HL-60 (cell line): ENCODE measurements around the gene FGF10.

Source experiments
- DNase-seq, 2 experiments: peaks; one replicate each; pipeline ENCODE4 v3.0.0-alpha.2; 2010 to 2020; ENCODE audit warnings: low read depth in 1 of 2, low spot score in 1 of 2
- H3K27ac ChIP-seq: fragments of 250-450 bp; sonication (Bioruptor Pico); replicated peaks from 2 replicates; pipeline ENCODE4 v1.5.1; 2020; ENCODE audit warnings: mild to moderate bottlenecking, moderate library complexity
- H3K27me3 ChIP-seq: fragments of 250-450 bp; sonication (Bioruptor Pico); 2 replicates; pipeline ENCODE4 v1.5.1; 2021; ENCODE audit warnings: mild to moderate bottlenecking, moderate library complexity; ENCODE audit not compliant: insufficient read depth, poor library complexity, severe bottlenecking
- H3K4me3 ChIP-seq: replicated peaks from 2 replicates; pipeline ENCODE4 v1.5.1; 2011; ENCODE audit warnings: mild to moderate bottlenecking, control low read depth, low read length; ENCODE audit not compliant: insufficient read depth
- CTCF ChIP-seq: IDR thresholded peaks from one replicate; pipeline ENCODE4 v1.5.1; 2011; ENCODE audit warnings: low read length, control low read depth, inconsistent platforms; ENCODE audit not compliant: insufficient read depth
- GABPA ChIP-seq: IDR thresholded peaks from 2 replicates; pipeline ENCODE4 v1.6.1; 2012; ENCODE audit warnings: low read depth
- POLR2AphosphoS5 ChIP-seq: IDR thresholded peaks from 2 replicates; pipeline ENCODE4 v1.6.1; 2012; ENCODE audit warnings: low read depth
- REST ChIP-seq: IDR thresholded peaks from 2 replicates; pipeline ENCODE4 v1.6.1; 2012; ENCODE audit warnings: low read depth; ENCODE audit not compliant: insufficient replicate concordance
- SPI1 ChIP-seq: IDR thresholded peaks from 2 replicates; pipeline ENCODE4 v1.6.1; 2012; ENCODE audit warnings: low read depth, mild to moderate bottlenecking, borderline replicate concordance

Gene FGF10

GRCh38 chr5:44257653-44258365 lies 131.4 kb downstream of the FGF10 start:
- Histone ChIP-seq H3K27me3 (no peaks in the 10 kb centered on the region), H3K27ac (no peak overlapping the region), H3K4me3 (no peak overlapping the region)
- TF ChIP-seq POLR2AphosphoS5 (no peak), SPI1 (no peak), CTCF (no peak), REST (no peak), GABPA (no peak)
- no peak for DNase-seq

GRCh38 chr5:44257221-44257620 lies 132.0 kb downstream of the FGF10 start:
- Histone ChIP-seq H3K27me3 (no peaks in the 10 kb centered on the region), H3K27ac (no peak overlapping the region), H3K4me3 (no peak overlapping the region)
- DNase-seq, result no peak
- TF ChIP-seq SPI1 (no peak), POLR2AphosphoS5 (no peak), GABPA (no peak)
